Spleen (tissue), 11 donors: ENCODE results near the gene P2RY14. TPM values are rescaled to one million over a fixed set of nuclear protein-coding genes. Genes with fewer than 3 reads are reported as not detected.

Experiments
- DNase-seq: peaks from one replicate; pipeline ENCODE4 v3.0.0-alpha.2; 2020
- H3K27ac ChIP-seq, 8 donors: fragments of 200-600 bp; sonication (generic) in 7 of 8; 1 replicate in 4 of 8; 2 replicates in 4 of 8; pipeline versions ENCODE4 v1.5.0 to v1.8.0; 2016 to 2021; ENCODE audit warnings: inconsistent platforms in 4 of 8, mild to moderate bottlenecking in 4 of 8, moderate library complexity in 1 of 8
- H3K27me3 ChIP-seq, 7 donors: fragments of 200-600 bp; sonication (generic) in 6 of 7; replicated peaks in 1 of 7; 1 replicate in 4 of 7; 2 replicates in 3 of 7; pipeline versions ENCODE4 v1.5.0 to v1.8.0; 2016 to 2021; ENCODE audit warnings: inconsistent platforms in 3 of 7, mild to moderate bottlenecking in 1 of 7
- H3K36me3 ChIP-seq, 6 donors: fragments of 200-600 bp; sonication (generic) in 5 of 6; 1 replicate in 4 of 6; 2 replicates in 2 of 6; pipeline versions ENCODE4 v1.5.0 to v1.8.0; 2016 to 2021; ENCODE audit warnings: inconsistent platforms in 2 of 6
- H3K4me1 ChIP-seq, 6 donors: fragments of 200-600 bp; sonication (generic) in 5 of 6; 1 replicate in 3 of 6; 2 replicates in 3 of 6; pipeline versions ENCODE4 v1.5.0 to v1.8.0; 2016 to 2021; ENCODE audit warnings: inconsistent platforms in 3 of 6
- H3K4me3 ChIP-seq, 8 donors: fragments of 200-600 bp; sonication (generic) in 7 of 8; 1 replicate in 4 of 8; 2 replicates in 4 of 8; pipeline versions ENCODE4 v1.5.0 to v1.8.0; 2016 to 2021; ENCODE audit warnings: inconsistent platforms in 4 of 8, mild to moderate bottlenecking in 4 of 8, moderate library complexity in 2 of 8
- H3K9me3 ChIP-seq, 8 donors: fragments of 200-600 bp; sonication (generic) in 7 of 8; 1 replicate in 4 of 8; 2 replicates in 4 of 8; pipeline versions ENCODE4 v1.5.0 to v1.8.0; 2016 to 2021; ENCODE audit warnings: inconsistent platforms in 4 of 8
- POLR2A ChIP-seq, 3 donors: fragments of 450-650 bp; IDR thresholded peaks; one replicate each; pipeline ENCODE4 v1.5.1; 2017; ENCODE audit warnings: antibody characterized with exemption in 3 of 3, mild to moderate bottlenecking in 1 of 3
- POLR2AphosphoS5 ChIP-seq, 3 donors: sonication (generic); formaldehyde crosslinking; IDR thresholded peaks; one replicate each; pipeline ENCODE4 v1.5.1; 2017; ENCODE audit warnings: antibody characterized with exemption in 3 of 3
- WGBS, 5 donors: extraction: QIAGEN DNeasy Blood & Tissue Kit in 3 of 5; methylation state at CpG; one replicate each; pipeline versions ENCODE4 v1.1.5 to v1.1.7; 2013 to 2018; 5-methylcytosine and 5-hydroxymethylcytosine counted together
- intact Hi-C: fragments of 100-400 bp; cut with DNase I; formaldehyde crosslinking; loops from one replicate; pipeline ENCODE4 v1.15.0; 2023; ENCODE audit warnings: low total_unique reads
- polyA plus RNA-seq, 3 donors: library from polyadenylated mRNA; stranded (reverse); fragments of 200-250 nt; gene quantifications; one replicate each; pipeline ENCODE4 v1.2.1, GENCODE V29; 2013
- total RNA-seq, 7 donors: library from RNA; depleted of rRNA in 3 of 7; stranded (reverse); fragments of >200 nt in 3 of 7; fragmentation: NEBNext Ultra II Directional in 4 of 7; extraction: Animal tissue kit (Norgen Biotek cat#: 25700) in 4 of 7; gene quantifications; one replicate each; pipeline versions ENCODE4 v1.1.0 to v1.2.1, GENCODE V29; 2016 to 2021
- TF ChIP-seq, protein P1 (sequence below), 11 experiments: fragments of 200-600 bp in 7 of 11; fragments of 450-650 bp in 4 of 11; sonication (generic) in 4 of 11; IDR thresholded peaks in 8 of 11; conservative IDR thresholded peaks in 3 of 11; 1 replicate in 7 of 11; 2 replicates in 4 of 11; pipeline versions ENCODE4 v1.4.0 to v1.8.0; 2016 to 2021; ENCODE audit warnings: antibody characterized with exemption in 11 of 11, inconsistent platforms in 4 of 11, mild to moderate bottlenecking in 1 of 11
- donor health status: healthy with polysubstance abuse.
- donor health status: DM: no; HTN: no; CAD: no; lungs with moderate emphysema.
- donor health status: DM: no; HTN: no; CAD: no.
- donor health status: Bipolar disorder and iron deficiency.
- donor health status: healthy.
- donor health status: DM: no; HTN: no; CAD: no.
- donor health status: DM: yes; HTN: yes; CAD: no.

P2RY14 gene
- total and polyA plus RNA-seq, 10 donors, result 0.32 to 5.2 (median 1.9) TPM

DNA sequence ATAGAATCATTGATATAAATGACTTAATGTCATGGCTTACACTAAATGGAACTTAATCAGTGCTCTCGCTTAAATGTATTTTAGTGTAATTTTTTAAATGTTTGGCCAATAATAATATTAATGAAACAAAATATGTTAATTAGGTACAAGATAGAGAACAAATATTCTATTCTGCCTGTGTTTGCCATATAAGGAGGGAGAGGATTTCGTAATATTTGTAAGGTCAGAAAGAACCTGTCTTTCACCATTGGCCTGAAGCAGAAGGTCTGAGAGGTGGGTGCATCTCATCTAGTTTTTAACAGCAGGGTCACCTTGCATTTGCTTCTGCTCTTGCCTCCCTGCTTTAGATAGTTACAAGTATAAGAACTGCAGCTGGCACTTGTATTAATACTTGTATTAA is 35.8 kb upstream of the P2RY14 start:
- no peaks in the 10 kb centered on the region for H3K9me3 ChIP-seq
- 65 to 92% (median 88%) methylated on average over 2 of the region's 2 CpGs for WGBS, 5 donors
- TF ChIP-seq, protein P1, sequence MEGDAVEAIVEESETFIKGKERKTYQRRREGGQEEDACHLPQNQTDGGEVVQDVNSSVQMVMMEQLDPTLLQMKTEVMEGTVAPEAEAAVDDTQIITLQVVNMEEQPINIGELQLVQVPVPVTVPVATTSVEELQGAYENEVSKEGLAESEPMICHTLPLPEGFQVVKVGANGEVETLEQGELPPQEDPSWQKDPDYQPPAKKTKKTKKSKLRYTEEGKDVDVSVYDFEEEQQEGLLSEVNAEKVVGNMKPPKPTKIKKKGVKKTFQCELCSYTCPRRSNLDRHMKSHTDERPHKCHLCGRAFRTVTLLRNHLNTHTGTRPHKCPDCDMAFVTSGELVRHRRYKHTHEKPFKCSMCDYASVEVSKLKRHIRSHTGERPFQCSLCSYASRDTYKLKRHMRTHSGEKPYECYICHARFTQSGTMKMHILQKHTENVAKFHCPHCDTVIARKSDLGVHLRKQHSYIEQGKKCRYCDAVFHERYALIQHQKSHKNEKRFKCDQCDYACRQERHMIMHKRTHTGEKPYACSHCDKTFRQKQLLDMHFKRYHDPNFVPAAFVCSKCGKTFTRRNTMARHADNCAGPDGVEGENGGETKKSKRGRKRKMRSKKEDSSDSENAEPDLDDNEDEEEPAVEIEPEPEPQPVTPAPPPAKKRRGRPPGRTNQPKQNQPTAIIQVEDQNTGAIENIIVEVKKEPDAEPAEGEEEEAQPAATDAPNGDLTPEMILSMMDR (IDR thresholded peaks at IDR 0.05 in 8 of 11, conservative IDR thresholded peaks at IDR 0.05 in 3 of 11), result no peak
- no peak for TF ChIP-seq POLR2AphosphoS5 (IDR thresholded peaks at IDR 0.05)
- TF ChIP-seq POLR2A (IDR thresholded peaks at IDR 0.05), result no peak
- DNase-seq, result no peak
- intact Hi-C loops, result no loop called here
- H3K4me1 ChIP-seq, result peaks cover 0 to 9% (median 0%) of the 10 kb centered on the region in 6 donors
- H3K4me3 ChIP-seq, result no peak overlapping the region
- H3K36me3 ChIP-seq, result no peaks in the 10 kb centered on the region
- H3K27ac ChIP-seq, result no peak overlapping the region
- H3K27me3 ChIP-seq, result no peaks in the 10 kb centered on the region

DNA sequence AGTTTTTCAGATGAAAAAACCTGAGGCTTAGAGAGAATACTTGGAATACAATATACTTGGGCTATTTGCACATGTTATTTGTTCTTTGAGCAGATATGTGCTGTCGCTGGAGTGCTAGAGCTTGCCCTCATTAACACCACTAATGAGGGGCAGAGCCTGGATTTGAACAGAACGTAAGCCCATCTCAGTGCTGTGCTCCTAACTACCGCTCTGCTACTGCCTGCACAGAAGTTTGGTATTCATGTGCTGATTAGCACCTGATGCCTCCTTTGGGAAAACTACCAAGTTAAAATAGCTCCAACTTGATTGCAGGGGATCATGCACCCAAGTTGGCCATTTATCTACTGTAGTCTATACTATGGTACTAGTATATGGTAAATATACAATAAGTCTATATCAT is 34.6 kb upstream of the P2RY14 start:
- H3K4me3 ChIP-seq, result no peak overlapping the region
- intact Hi-C loops, result no loop called here
- H3K27me3 ChIP-seq, result no peaks in the 10 kb centered on the region
- no peak for DNase-seq
- 92 to 96% (median 95%) methylated on average over 3 of the region's 3 CpGs for WGBS, 5 donors
- H3K4me1 ChIP-seq, result peaks cover 0 to 1% (median 0%) of the 10 kb centered on the region in 6 donors
- no peak for TF ChIP-seq POLR2A (IDR thresholded peaks at IDR 0.05)
- no peak for TF ChIP-seq POLR2AphosphoS5 (IDR thresholded peaks at IDR 0.05)
- TF ChIP-seq, protein P1 (IDR thresholded peaks at IDR 0.05 in 8 of 11, conservative IDR thresholded peaks at IDR 0.05 in 3 of 11), result no peak
- no peaks in the 10 kb centered on the region for H3K9me3 ChIP-seq
- no peaks in the 10 kb centered on the region for H3K36me3 ChIP-seq
- no peak overlapping the region for H3K27ac ChIP-seq

DNA sequence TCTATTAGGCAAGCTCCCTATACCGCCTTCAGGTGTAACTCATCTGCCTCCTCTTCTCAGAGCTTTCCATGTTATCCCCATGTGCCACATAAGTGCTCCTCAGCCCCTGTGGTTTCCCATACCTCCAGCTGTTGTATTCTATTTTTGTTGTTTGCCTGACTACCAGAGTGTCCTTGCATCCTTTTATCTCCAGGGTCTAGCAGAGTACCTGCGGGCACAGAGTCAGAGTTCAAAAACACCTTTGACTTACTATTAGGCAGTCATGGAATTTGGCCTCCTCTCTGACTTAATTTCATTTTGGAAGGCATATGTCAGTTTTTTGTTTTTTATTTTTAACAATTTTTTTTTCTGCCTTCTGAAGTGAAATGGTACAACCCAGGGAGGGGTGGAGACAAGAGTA is 31.2 kb upstream of the P2RY14 start:
- TF ChIP-seq, protein P1 (IDR thresholded peaks at IDR 0.05 in 8 of 11, conservative IDR thresholded peaks at IDR 0.05 in 3 of 11), result no peak
- no peak for TF ChIP-seq POLR2AphosphoS5 (IDR thresholded peaks at IDR 0.05)

DNA sequence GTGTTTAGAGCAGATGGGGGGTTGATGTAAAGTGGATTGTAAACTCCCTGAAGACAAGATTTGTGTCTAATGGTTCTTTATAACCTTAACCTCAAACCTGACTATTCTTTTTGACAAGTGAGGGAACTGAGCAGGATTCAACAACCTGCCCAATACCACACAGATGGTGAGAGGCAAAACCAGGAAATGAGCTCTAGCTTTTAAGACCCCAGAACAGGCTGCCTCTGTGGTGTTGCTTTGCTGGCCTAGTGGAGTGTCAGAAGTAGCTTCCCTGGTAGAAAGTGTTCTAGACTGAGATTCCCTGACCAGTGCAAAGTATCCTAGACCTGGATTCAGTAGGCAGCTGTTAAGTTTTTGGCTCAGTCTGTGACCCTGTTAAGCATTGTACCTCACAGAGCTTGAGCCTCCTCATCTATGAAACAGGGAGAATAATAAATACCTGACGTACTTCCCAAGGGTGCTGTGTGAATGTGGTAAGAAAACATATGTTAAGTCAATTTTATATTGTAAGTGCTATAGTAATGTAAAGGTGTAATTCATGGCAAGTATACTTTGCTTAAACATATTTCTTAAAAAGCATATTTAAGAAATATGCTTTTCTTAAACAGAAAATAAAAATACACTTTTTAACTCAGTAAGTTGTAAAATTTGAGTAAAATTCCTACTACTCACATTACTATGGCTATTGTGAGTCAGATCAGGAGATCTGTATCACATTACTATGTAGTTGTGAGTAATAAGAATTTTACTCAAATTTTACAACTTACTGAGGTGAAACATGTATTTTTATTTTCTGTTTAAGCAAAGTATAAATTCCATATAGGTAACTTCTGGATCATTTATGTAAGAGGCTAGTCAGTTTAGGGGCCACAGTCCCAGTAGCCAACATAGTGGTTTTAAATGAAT is 29.5 kb upstream of the P2RY14 start:
- DNase-seq, result no peak
- 79 to 94% (median 87%) methylated on average over 1 of the region's 1 CpG for whole genome bisulfite sequencing, 5 donors
- Histone ChIP-seq H3K27ac (no peak overlapping the region), H3K36me3 (no peaks in the 10 kb centered on the region), H3K27me3 (no peaks in the 10 kb centered on the region), H3K4me3 (no peak overlapping the region), H3K4me1 (peaks cover 0 to 10% (median 0%) of the 10 kb centered on the region in 6 donors), H3K9me3 (no peaks in the 10 kb centered on the region)
- intact Hi-C loops, result no loop called here
- TF ChIP-seq POLR2A (IDR thresholded peaks at IDR 0.05) (no peak), POLR2AphosphoS5 (IDR thresholded peaks at IDR 0.05) (no peak)
- TF ChIP-seq, protein P1 (IDR thresholded peaks at IDR 0.05 in 8 of 11, conservative IDR thresholded peaks at IDR 0.05 in 3 of 11), result no peak

More for the DNA sequence above, 31.2 kb upstream of the P2RY14 start:
- peaks cover 0 to 10% (median 0%) of the 10 kb centered on the region in 6 donors for H3K4me1 ChIP-seq
- no peaks in the 10 kb centered on the region for H3K36me3 ChIP-seq
- no peaks in the 10 kb centered on the region for H3K9me3 ChIP-seq
- H3K27me3 ChIP-seq, result no peaks in the 10 kb centered on the region
- H3K4me3 ChIP-seq, result no peak overlapping the region
- WGBS, 5 donors, result 92 to 98% (median 98%) methylated on average over 2 of the region's 2 CpGs
- intact Hi-C loops, result no loop called here
- no peak overlapping the region for H3K27ac ChIP-seq
- DNase-seq, result no peak
